PFSK-1 (cell line): Measurements from ENCODE around the gene RPL29.

ENCODE experiments used
- POLR2AphosphoS5 ChIP-seq: IDR thresholded peaks from 2 replicates; pipeline ENCODE4 v1.6.1; 2012; ENCODE audit warnings: low read depth, mild to moderate bottlenecking, control low read depth, low read length, moderate library complexity
- REST ChIP-seq, 2 experiments: IDR thresholded peaks; 2 replicates each; pipeline versions ENCODE4 v1.6.1 to v1.8.0; 2011 to 2012; ENCODE audit warnings: low read depth in 2 of 2, low read length in 2 of 2, control low read depth in 1 of 2, inconsistent platforms in 1 of 2, mild to moderate bottlenecking in 1 of 2, moderate library complexity in 1 of 2; ENCODE audit not compliant: insufficient read depth in 1 of 2
- SIN3A ChIP-seq: IDR thresholded peaks from 2 replicates; pipeline ENCODE4 v1.6.1; 2012; ENCODE audit warnings: mild to moderate bottlenecking, low read length, moderate library complexity, borderline replicate concordance; ENCODE audit not compliant: insufficient read depth
- TAF1 ChIP-seq: IDR thresholded peaks from 2 replicates; pipeline ENCODE4 v1.6.1; 2012; ENCODE audit warnings: low read length, control low read depth, borderline replicate concordance; ENCODE audit not compliant: insufficient read depth

GRCh38 chr3:51945031-51945840 is 50.5 kb downstream of the RPL29 start:
- TF ChIP-seq POLR2AphosphoS5 (no peak), REST (IDR thresholded peaks at IDR 0.05; ENCODE audit: insufficient read depth in 1 of 2, low read depth in 2 of 2, low read length in 2 of 2) (no peak), SIN3A (no peak), TAF1 (no peak)
